Ascending aorta (tissue), 2 donors: ENCODE measurements around the gene DYSF. TPM values are rescaled to one million over a fixed set of nuclear protein-coding genes. Genes with fewer than 3 reads are reported as not detected.

ENCODE experiments used
- DNase-seq, 2 donors: peaks; one replicate each; pipeline ENCODE4 v3.0.0-alpha.2; 2019; ENCODE audit warnings: low spot score in 2 of 2
- H3K27ac ChIP-seq, 2 donors: fragments of 200-600 bp; sonication (generic); one replicate each; pipeline ENCODE4 v1.5.1; 2016 to 2017; ENCODE audit warnings: mild to moderate bottlenecking in 1 of 2
- H3K27me3 ChIP-seq: fragments of 200-600 bp; sonication (generic); one replicate; pipeline ENCODE4 v1.5.1; 2017
- H3K36me3 ChIP-seq, 2 donors: fragments of 200-600 bp; sonication (generic); one replicate each; pipeline ENCODE4 v1.5.1; 2016
- H3K4me1 ChIP-seq, 2 donors: fragments of 200-600 bp; sonication (generic); one replicate each; pipeline ENCODE4 v1.5.1; 2016 to 2017; ENCODE audit warnings: mild to moderate bottlenecking in 1 of 2
- H3K4me3 ChIP-seq, 2 donors: fragments of 200-600 bp; sonication (generic); one replicate each; pipeline ENCODE4 v1.5.1; 2016 to 2017; ENCODE audit warnings: mild to moderate bottlenecking in 1 of 2
- H3K9me3 ChIP-seq, 2 donors: fragments of 200-600 bp; sonication (generic); one replicate each; pipeline ENCODE4 v1.5.1; 2016
- CTCF ChIP-seq, 3 experiments: fragments of 200-600 bp in 2 of 3; fragments of 450-650 bp in 1 of 3; sonication (generic) in 2 of 3; IDR thresholded peaks; one replicate each; pipeline ENCODE4 v1.5.1; 2016 to 2019; ENCODE audit warnings: antibody characterized with exemption in 3 of 3, mild to moderate bottlenecking in 1 of 3, moderate library complexity in 1 of 3
- intact Hi-C: fragments of 100-400 bp; cut with DNase I; formaldehyde crosslinking; loops from one replicate; pipeline ENCODE4 v1.15.1; 2023
- total RNA-seq: library from RNA; depleted of rRNA; stranded (reverse); fragments of >200 nt; gene quantifications from one replicate; pipeline ENCODE4 v1.1.0, GENCODE V29; 2016

DYSF gene
- total RNA-seq, 1 donor from 2014 or later = 58.3 TPM

- no peak overlapping the region for H3K27ac ChIP-seq
- TF ChIP-seq CTCF (IDR thresholded peaks at IDR 0.05) = no peak
- no peaks in the 10 kb centered on the region for H3K36me3 ChIP-seq
- peaks cover 0 to 13% of the 10 kb centered on the region in 2 donors for H3K4me1 ChIP-seq
- H3K27me3 ChIP-seq = no peaks in the 10 kb centered on the region
- no peaks in the 10 kb centered on the region for H3K9me3 ChIP-seq
- H3K4me3 ChIP-seq = peak overlapping the region; percentile 76 to 85
- intact Hi-C loops = loop anchor here (5.0 kb wide), 1 partner anchor 36 kb away; no protein-coding TSS in a partner anchor
- peak in 1 of 2 donors; percentile 62 for DNase-seq
These were observed 12.6 kb downstream of the DYSF start for GRCh38 chr2:71465961-71466300.

- intact Hi-C loops = loop anchor here (5.0 kb wide), 1 partner anchor 36 kb away; no protein-coding TSS in a partner anchor
- Histone ChIP-seq H3K9me3 (no peaks in the 10 kb centered on the region), H3K27me3 (no peaks in the 10 kb centered on the region), H3K36me3 (no peaks in the 10 kb centered on the region), H3K4me3 (peak overlapping the region; percentile 76 to 85), H3K27ac (peak overlapping the region in 1 of 2 donors; percentile 19), H3K4me1 (peaks cover 0 to 13% of the 10 kb centered on the region in 2 donors)
- DNase-seq = peak in 1 of 2 donors; percentile 69
- no peak for TF ChIP-seq CTCF (IDR thresholded peaks at IDR 0.05)
These were observed 13.2 kb downstream of the DYSF start for GRCh38 chr2:71466301-71467179.

GRCh38 chr2:71467180-71467815 is 13.9 kb downstream of the DYSF start:
- TF ChIP-seq CTCF (IDR thresholded peaks at IDR 0.05) = no peak
- H3K4me3 ChIP-seq = peak overlapping the region; percentile 76 to 85
- H3K9me3 ChIP-seq = no peaks in the 10 kb centered on the region
- no peak overlapping the region for H3K27ac ChIP-seq
- DNase-seq = no peak
- H3K36me3 ChIP-seq = no peaks in the 10 kb centered on the region
- H3K4me1 ChIP-seq = peaks cover 0 to 13% of the 10 kb centered on the region in 2 donors
- intact Hi-C loops = loop anchor here (5.0 kb wide), 1 partner anchor 35 kb away; no protein-coding TSS in a partner anchor
- H3K27me3 ChIP-seq = no peaks in the 10 kb centered on the region

GRCh38 chr2:71468279-71469015 is 15.1 kb downstream of the DYSF start:
- H3K9me3 ChIP-seq = no peaks in the 10 kb centered on the region
- no peak for DNase-seq
- no peaks in the 10 kb centered on the region for H3K27me3 ChIP-seq
- intact Hi-C loops = loop anchor here (5.0 kb wide), 1 partner anchor 34 kb away; no protein-coding TSS in a partner anchor
- no peak overlapping the region for H3K27ac ChIP-seq
- H3K4me3 ChIP-seq = no peak overlapping the region
- no peaks in the 10 kb centered on the region for H3K36me3 ChIP-seq
- H3K4me1 ChIP-seq = peaks cover 0 to 13% of the 10 kb centered on the region in 2 donors
- no peak for TF ChIP-seq CTCF (IDR thresholded peaks at IDR 0.05)
